ENCODE results near the gene PRSS33.

GRCh38 chr16:2751577-2752034 lies 35.8 kb downstream of the PRSS33 start:
- TF ChIP-seq POLR2A (IDR thresholded peaks at IDR 0.05; ENCODE audit: low read length) (no peak), GATA1 (IDR thresholded peaks at IDR 0.05; ENCODE audit: low read depth, low read length) (no peak)

Measured in erythroblast (primary cell).